ENCODE data around the gene CMTM8.
"Not testable (repeated sequence)": the region's sequence is repeated elsewhere in the genome, so short reads cannot be mapped to it uniquely, and the experiment has no call there.

The CMTM8 gene, protein sequence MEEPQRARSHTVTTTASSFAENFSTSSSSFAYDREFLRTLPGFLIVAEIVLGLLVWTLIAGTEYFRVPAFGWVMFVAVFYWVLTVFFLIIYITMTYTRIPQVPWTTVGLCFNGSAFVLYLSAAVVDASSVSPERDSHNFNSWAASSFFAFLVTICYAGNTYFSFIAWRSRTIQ

DNA sequence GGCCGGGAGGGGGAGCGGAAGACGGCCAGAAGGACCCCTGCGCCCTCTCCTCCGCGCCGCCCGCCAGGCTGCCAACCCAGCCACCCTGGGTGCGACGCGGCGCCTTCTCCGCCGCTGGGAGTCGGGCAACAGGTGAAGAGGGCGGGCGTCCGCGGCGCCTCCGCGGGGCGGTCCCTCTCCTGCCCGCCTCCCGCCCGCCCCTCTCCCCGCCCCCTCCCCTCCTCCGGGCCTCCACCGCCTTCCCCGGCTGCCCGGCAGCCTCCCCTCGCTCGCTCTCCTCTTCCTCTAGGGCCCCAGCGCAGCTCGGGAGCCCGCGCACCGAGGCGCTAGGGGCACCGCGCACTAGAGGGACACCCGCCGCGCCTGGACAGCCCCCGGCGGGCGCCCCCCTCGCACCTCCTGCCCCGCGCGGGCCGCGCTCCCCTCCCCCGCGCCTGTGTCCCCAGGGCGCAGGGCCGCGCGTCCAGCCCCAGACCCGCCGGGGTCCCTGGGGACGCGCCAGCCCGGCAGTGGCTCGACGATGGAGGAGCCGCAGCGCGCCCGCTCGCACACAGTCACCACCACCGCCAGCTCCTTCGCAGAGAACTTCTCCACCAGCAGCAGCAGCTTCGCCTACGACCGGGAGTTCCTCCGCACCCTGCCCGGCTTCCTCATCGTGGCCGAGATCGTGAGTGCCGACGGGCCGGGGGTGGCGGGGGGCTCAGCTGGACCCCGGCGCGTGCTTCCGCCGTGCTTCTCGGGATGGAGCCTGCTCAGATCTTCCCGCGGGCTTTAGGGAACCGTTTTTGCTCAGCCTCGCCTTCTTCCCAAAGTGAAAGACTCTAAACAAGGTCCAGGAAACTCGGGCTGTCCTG, at the start of gene CMTM8:
TSS of gene CMTM8 (plus strand) at position 228 of the 854 bp plus-strand sequence. CDS start at position 521, 293 bp downstream.
- H3K9ac ChIP-seq = peak within 1 kb of the TSS; percentile 36

DNA sequence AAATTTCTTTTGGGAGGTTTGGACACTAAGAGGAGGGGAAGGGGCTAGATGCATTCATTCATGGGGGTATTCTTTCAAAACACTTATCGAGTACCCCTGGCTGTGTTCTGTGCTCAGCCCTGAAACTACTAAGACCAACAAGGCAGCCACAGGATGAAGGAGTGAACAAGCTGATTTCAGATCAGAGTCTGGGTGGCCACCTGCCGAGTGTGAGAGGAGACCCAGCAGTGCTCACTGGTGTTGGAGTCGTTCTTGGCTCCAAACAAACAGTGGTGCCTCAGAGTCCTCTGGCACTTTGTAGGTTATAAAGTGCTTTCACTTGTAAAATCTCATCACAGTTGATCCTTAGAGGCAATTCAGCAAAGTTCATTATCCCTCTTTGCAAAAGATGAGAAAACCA, 48.8 kb upstream of the CMTM8 start:
- no peak overlapping the region for H3K27ac ChIP-seq
- no peaks in the 10 kb centered on the region for H4K20me1 ChIP-seq (ENCODE audit: insufficient read depth)
- no peak overlapping the region for H3K4me2 ChIP-seq
- H3K4me1 ChIP-seq (ENCODE audit: low read depth, poor library complexity, severe bottlenecking) = no peaks in the 10 kb centered on the region
- no peak overlapping the region for H2AFZ ChIP-seq (ENCODE audit: low read depth)
- no peaks in the 10 kb centered on the region for H3K36me3 ChIP-seq (ENCODE audit: insufficient read depth)
- H3K4me3 ChIP-seq (IDR thresholded peaks at IDR 0.05; ENCODE audit: insufficient read depth, low read depth, low read length) = no peak overlapping the region
- no peaks in the 10 kb centered on the region for H3K27me3 ChIP-seq (ENCODE audit: insufficient read depth, low read depth)
- no peak overlapping the region for H3K9ac ChIP-seq
- H3K79me2 ChIP-seq (ENCODE audit: insufficient read depth, low read depth) = no peaks in the 10 kb centered on the region
- TF ChIP-seq, protein P1, sequence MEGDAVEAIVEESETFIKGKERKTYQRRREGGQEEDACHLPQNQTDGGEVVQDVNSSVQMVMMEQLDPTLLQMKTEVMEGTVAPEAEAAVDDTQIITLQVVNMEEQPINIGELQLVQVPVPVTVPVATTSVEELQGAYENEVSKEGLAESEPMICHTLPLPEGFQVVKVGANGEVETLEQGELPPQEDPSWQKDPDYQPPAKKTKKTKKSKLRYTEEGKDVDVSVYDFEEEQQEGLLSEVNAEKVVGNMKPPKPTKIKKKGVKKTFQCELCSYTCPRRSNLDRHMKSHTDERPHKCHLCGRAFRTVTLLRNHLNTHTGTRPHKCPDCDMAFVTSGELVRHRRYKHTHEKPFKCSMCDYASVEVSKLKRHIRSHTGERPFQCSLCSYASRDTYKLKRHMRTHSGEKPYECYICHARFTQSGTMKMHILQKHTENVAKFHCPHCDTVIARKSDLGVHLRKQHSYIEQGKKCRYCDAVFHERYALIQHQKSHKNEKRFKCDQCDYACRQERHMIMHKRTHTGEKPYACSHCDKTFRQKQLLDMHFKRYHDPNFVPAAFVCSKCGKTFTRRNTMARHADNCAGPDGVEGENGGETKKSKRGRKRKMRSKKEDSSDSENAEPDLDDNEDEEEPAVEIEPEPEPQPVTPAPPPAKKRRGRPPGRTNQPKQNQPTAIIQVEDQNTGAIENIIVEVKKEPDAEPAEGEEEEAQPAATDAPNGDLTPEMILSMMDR (conservative IDR thresholded peaks at IDR 0.05; ENCODE audit: low read depth, low read length) = no peak

More for the DNA sequence above, at the start of gene CMTM8:
- Histone ChIP-seq H3K36me3 (ENCODE audit: insufficient read depth) (no peaks in the 10 kb centered on the region), H3K27me3 (ENCODE audit: insufficient read depth, low read depth) (no peaks in the 10 kb centered on the region), H3K4me2 (peak within 1 kb of the TSS; percentile 36), H2AFZ (ENCODE audit: low read depth) (peak within 1 kb of the TSS; percentile 68), H3K4me1 (ENCODE audit: low read depth, poor library complexity, severe bottlenecking) (peaks cover 17% of the 10 kb centered on the region), H3K79me2 (ENCODE audit: insufficient read depth, low read depth) (no peaks in the 10 kb centered on the region), H4K20me1 (ENCODE audit: insufficient read depth) (no peaks in the 10 kb centered on the region), H3K27ac (no peak within 1 kb of the TSS), H3K4me3 (IDR thresholded peaks at IDR 0.05; ENCODE audit: insufficient read depth, low read depth, low read length) (no peak within 1 kb of the TSS)
- TF ChIP-seq, protein P1 (conservative IDR thresholded peaks at IDR 0.05; ENCODE audit: low read depth, low read length) = no peak

DNA sequence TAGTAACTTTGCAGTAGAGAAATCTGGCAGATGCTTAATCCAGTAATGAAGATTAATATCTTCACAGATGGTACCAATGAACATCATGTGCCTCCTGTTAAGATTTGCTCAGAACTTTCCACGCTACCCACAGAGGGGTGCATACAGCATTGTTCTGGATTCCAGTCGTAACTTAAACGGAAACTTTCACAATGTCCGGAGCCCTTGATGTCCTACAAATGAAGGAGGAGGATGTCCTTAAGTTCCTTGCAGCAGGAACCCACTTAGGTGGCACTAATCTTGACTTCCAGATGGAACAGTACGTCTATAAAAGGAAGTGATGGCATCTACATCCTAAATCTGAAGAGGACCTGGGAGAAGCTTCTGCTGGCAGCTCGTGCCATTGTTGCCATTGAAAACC, 47.9 kb upstream of the CMTM8 start:
- H2AFZ ChIP-seq (ENCODE audit: low read depth); H3K4me1 ChIP-seq (ENCODE audit: low read depth, poor library complexity, severe bottlenecking); H3K4me2 ChIP-seq; H3K36me3 ChIP-seq (ENCODE audit: insufficient read depth); H3K4me3 ChIP-seq (IDR thresholded peaks at IDR 0.05; ENCODE audit: insufficient read depth, low read depth, low read length); H4K20me1 ChIP-seq (ENCODE audit: insufficient read depth); H3K9ac ChIP-seq; H3K79me2 ChIP-seq (ENCODE audit: insufficient read depth, low read depth); H3K27ac ChIP-seq; H3K27me3 ChIP-seq (ENCODE audit: insufficient read depth, low read depth): not testable (repeated sequence)

DNA sequence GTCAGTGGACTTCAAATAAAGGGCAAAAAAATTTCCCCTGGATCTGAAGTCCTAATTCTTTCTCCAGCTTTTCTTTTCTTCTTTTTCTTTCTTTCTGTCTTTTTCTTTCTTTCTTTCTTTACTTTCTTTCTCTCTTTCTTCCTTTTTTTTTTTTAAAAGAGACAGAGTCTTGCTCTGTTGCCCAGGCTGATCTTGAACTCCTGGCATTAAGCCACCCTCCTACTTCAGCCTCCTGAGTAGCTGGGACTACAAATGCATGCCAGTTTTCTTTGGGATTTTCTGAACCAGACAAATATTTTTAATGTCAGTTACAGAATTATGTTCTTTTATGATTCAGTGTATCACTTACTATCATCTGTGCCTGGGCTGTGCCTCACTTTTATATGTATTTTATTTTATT, 45.4 kb upstream of the CMTM8 start:
- H4K20me1 ChIP-seq (ENCODE audit: insufficient read depth) = no peaks in the 10 kb centered on the region
- no peak overlapping the region for H3K4me2 ChIP-seq
- H3K4me1 ChIP-seq (ENCODE audit: low read depth, poor library complexity, severe bottlenecking) = no peaks in the 10 kb centered on the region
- no peak overlapping the region for H3K4me3 ChIP-seq (IDR thresholded peaks at IDR 0.05; ENCODE audit: insufficient read depth, low read depth, low read length)
- no peaks in the 10 kb centered on the region for H3K27me3 ChIP-seq (ENCODE audit: insufficient read depth, low read depth)
- no peak overlapping the region for H2AFZ ChIP-seq (ENCODE audit: low read depth)
- H3K9ac ChIP-seq = no peak overlapping the region
- TF ChIP-seq, protein P1 (conservative IDR thresholded peaks at IDR 0.05; ENCODE audit: low read depth, low read length) = no peak
- no peak overlapping the region for H3K27ac ChIP-seq
- H3K79me2 ChIP-seq (ENCODE audit: insufficient read depth, low read depth) = no peaks in the 10 kb centered on the region
- no peaks in the 10 kb centered on the region for H3K36me3 ChIP-seq (ENCODE audit: insufficient read depth)

DNA sequence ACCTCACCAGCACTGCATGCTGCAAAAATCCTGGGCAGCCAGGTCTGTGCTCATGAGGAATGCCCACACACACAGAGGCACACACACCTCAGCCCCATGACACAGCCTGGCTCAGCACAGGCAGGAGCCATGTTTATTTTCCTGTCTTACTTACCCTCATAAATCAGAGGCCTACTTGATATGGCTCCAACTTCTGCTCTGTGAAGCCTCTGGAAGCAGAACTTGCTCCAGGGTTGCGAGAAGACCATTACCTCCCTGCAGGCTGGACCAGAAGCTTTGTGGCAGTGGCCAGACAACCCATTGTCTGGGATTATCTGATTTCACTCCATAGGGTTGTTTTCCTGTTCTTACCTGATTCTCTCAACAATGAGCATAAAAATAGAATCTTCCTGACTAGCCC, 43.8 kb upstream of the CMTM8 start:
- Histone ChIP-seq H3K36me3 (ENCODE audit: insufficient read depth) (no peaks in the 10 kb centered on the region), H3K27me3 (ENCODE audit: insufficient read depth, low read depth) (no peaks in the 10 kb centered on the region), H3K27ac (no peak overlapping the region), H3K79me2 (ENCODE audit: insufficient read depth, low read depth) (no peaks in the 10 kb centered on the region), H3K4me3 (IDR thresholded peaks at IDR 0.05; ENCODE audit: insufficient read depth, low read depth, low read length) (no peak overlapping the region), H3K4me1 (ENCODE audit: low read depth, poor library complexity, severe bottlenecking) (no peaks in the 10 kb centered on the region), H3K4me2 (no peak overlapping the region), H4K20me1 (ENCODE audit: insufficient read depth) (no peaks in the 10 kb centered on the region), H3K9ac (no peak overlapping the region), H2AFZ (ENCODE audit: low read depth) (no peak overlapping the region)
- TF ChIP-seq, protein P1 (conservative IDR thresholded peaks at IDR 0.05; ENCODE audit: low read depth, low read length) = no peak

All from KMS-11 (cell line).